ENCODE results near the gene LTB4R2. TPM values are rescaled to one million over a fixed set of nuclear protein-coding genes. Genes with fewer than 3 reads are reported as not detected.

Gene LTB4R2
- total and polyA plus RNA-seq, 2 experiments from 2014 or later: 0.40 to 12.6 TPM

DNA sequence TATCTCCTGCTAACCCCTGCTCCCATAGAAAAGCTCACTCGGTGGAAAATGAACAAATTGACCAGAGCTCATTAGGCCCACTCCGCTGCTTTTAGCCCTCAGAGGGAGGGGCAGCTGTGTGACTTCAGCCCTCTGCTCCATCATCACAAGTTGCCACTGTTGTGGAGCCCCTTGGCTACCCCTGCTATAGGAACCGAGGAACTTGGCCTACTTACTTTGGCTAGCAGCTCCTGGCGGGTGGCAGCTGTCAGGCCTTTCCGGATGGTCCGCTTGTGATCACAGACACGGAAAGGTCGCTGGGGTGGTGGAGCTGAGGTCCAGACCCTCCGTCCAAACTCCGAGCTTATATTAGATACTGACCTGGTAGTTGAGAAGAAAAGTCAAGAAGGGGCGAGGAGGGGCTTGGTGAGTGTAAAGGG is 2.8 kb upstream of the LTB4R2 start (continued):
- TF ChIP-seq, protein P1, sequence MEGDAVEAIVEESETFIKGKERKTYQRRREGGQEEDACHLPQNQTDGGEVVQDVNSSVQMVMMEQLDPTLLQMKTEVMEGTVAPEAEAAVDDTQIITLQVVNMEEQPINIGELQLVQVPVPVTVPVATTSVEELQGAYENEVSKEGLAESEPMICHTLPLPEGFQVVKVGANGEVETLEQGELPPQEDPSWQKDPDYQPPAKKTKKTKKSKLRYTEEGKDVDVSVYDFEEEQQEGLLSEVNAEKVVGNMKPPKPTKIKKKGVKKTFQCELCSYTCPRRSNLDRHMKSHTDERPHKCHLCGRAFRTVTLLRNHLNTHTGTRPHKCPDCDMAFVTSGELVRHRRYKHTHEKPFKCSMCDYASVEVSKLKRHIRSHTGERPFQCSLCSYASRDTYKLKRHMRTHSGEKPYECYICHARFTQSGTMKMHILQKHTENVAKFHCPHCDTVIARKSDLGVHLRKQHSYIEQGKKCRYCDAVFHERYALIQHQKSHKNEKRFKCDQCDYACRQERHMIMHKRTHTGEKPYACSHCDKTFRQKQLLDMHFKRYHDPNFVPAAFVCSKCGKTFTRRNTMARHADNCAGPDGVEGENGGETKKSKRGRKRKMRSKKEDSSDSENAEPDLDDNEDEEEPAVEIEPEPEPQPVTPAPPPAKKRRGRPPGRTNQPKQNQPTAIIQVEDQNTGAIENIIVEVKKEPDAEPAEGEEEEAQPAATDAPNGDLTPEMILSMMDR (conservative IDR thresholded peaks at IDR 0.05; ENCODE audit: low read depth in 2 of 2): no peak
- TF ChIP-seq STAT1 (IDR thresholded peaks at IDR 0.05; ENCODE audit: unreplicated experiment): no peak
- TF ChIP-seq EZH2 (IDR thresholded peaks at IDR 0.05; ENCODE audit: low read depth, unreplicated experiment): no peak
- TF ChIP-seq JUNB (IDR thresholded peaks at IDR 0.05; ENCODE audit: unreplicated experiment): no peak
- no peak for TF ChIP-seq EZH2phosphoT487 (IDR thresholded peaks at IDR 0.05; ENCODE audit: unreplicated experiment)
- no peak for TF ChIP-seq ZNF331 (CRISPR knock-in tag; IDR thresholded peaks at IDR 0.05; ENCODE audit: low read depth)

DNA sequence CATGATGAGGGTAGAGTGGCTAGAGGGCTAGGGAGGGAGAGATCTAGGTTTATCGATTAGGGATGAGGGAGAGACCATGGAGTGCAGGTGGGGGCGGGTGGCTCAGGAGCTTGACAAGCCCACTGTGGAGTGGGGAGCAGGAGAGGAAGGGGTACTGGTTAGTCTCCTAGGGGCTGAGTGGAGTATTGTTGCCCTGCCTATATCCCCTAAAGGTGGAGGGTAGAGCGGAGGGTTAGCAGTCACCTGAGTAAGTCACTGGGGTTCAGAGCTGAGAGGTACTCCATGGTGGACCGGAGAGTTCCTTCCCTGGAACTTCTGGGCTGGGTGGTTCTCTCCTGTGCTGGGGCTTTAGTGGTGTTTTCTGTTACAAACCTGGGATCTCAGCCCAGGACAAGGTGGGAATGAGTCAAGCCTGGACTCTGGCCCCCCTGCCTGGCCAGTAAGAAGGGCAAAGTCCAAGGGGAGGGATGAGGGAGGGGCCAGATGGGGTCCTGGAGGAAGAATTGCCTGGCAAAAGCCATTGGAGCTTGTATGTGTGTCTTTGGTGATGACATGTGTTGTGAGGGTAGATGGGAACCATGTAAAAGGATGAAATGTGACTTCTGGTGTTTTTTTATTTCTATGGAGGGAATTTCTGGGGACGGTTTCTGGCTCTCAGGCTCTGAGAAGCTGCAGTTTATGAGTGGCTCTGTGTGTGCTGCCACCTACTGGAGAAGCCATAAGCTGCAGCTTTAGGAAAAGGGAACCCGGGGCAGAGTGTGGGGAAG is 2.2 kb upstream of the LTB4R2 start, which contains the start of gene CIDEB:
Gene CIDEB, minus strand, starts transcription at position 403 of the 767 bp plus-strand sequence. Its CDS starts 119 bp downstream, at position 284.
- H3K4me1 Mint-ChIP-seq: peaks cover 15% of the 10 kb centered on the region
- Histone ChIP-seq H3K79me2 (replicated peaks; ENCODE audit: insufficient read depth) (no peaks in the 10 kb centered on the region), H4K20me1 (replicated peaks; ENCODE audit: insufficient read depth) (peaks cover 3% of the 10 kb centered on the region), H3K4me3 (no peak within 1 kb of the TSS), H3K9me2 (ENCODE audit: insufficient read depth) (no peaks in the 10 kb centered on the region), H3K27me3 (ENCODE audit: insufficient read depth) (0 out of 2 replicates have a peak, but pooled peaks cover 9% of the 10 kb centered on the region), H2AFZ (no peak within 1 kb of the TSS), H3K27ac (ENCODE audit: low read depth) (no peak within 1 kb of the TSS), H3F3A (replicated peaks; ENCODE audit: low read depth) (no peaks in the 10 kb centered on the region), H3K36me3 (ENCODE audit: insufficient read depth) (peaks cover 17% of the 10 kb centered on the region; the same call in 1 of the 2 replicates), H3K4me1 (ENCODE audit: insufficient read depth) (peaks cover 4% of the 10 kb centered on the region; the same call in 1 of the 2 replicates), H3K4me2 (no peak within 1 kb of the TSS)
- DNase-seq (ENCODE audit: low spot score) (peak; percentile 76), ATAC-seq (peak; percentile 18)
- H3K27me3 Mint-ChIP-seq (ENCODE audit: insufficient read depth, low read depth, poor library complexity): peaks cover 20% of the 10 kb centered on the region
- H3K9me3 Mint-ChIP-seq: no peaks in the 10 kb centered on the region
- TF ChIP-seq, protein P1 (conservative IDR thresholded peaks at IDR 0.05; ENCODE audit: low read depth in 2 of 2): peak; percentile 77 to 95
- no peak for TF ChIP-seq ETS1 (IDR thresholded peaks at IDR 0.05)
- H3K27ac Mint-ChIP-seq: no peak within 1 kb of the TSS
- H3K36me3 Mint-ChIP-seq (ENCODE audit: low read depth): peaks cover 62% of the 10 kb centered on the region
- no peak within 1 kb of the TSS for H3K4me3 Mint-ChIP-seq

All from GM23338 (cell line).